Progenitor cell of endocrine pancreas (in vitro differentiated cells): ENCODE measurements around the gene CBR1. TPM values are rescaled to one million over a fixed set of nuclear protein-coding genes. Genes with fewer than 3 reads are reported as not detected.
A peak's percentile ranks its signal among the peaks of the same experiment; 100 is the strongest.

ENCODE experiments used
- DNase-seq: peaks from one replicate; pipeline ENCODE4 v3.0.0; 2021; ENCODE audit warnings: low spot score; ENCODE audit not compliant: unreplicated experiment
- H3K27ac Mint-ChIP-seq: 2 replicates; pipeline ENCODE4 v1.8.0; 2021; ENCODE audit warnings: mild to moderate bottlenecking, moderate library complexity, mixed read lengths
- H3K27me3 Mint-ChIP-seq: 2 replicates; pipeline ENCODE4 v1.8.0; 2021; ENCODE audit warnings: mixed read lengths
- H3K36me3 Mint-ChIP-seq: 2 replicates; pipeline ENCODE4 v1.8.0; 2022; ENCODE audit warnings: mixed read lengths; ENCODE audit not compliant: insufficient read depth
- H3K4me1 Mint-ChIP-seq: 2 replicates; pipeline ENCODE4 v1.8.0; 2021; ENCODE audit warnings: low read depth, mixed read lengths
- H3K4me3 Mint-ChIP-seq: 2 replicates; pipeline ENCODE4 v1.8.0; 2021; ENCODE audit warnings: low read depth, mild to moderate bottlenecking, moderate library complexity, mixed read lengths
- H3K9me3 Mint-ChIP-seq: 2 replicates; pipeline ENCODE4 v1.8.0; 2021; ENCODE audit warnings: low read depth, mixed read lengths
- CTCF ChIP-seq: fragments of 200-600 bp; sonication (generic); IDR thresholded peaks from one replicate; pipeline ENCODE4 v1.5.0; 2021; ENCODE audit warnings: antibody characterized with exemption, mild to moderate bottlenecking; ENCODE audit not compliant: unreplicated experiment
- total RNA-seq: library from RNA; stranded (reverse); gene quantifications from 2 replicates; pipeline ENCODE4 v1.2.1, GENCODE V29; 2021

The CBR1 gene
- total RNA-seq, 1 donor from 2014 or later, result 13.2 TPM

- Mint-ChIP-seq H3K9me3 (peaks cover 2% of the 10 kb centered on the region), H3K36me3 (no peaks in the 10 kb centered on the region), H3K27ac (peak overlapping the region; percentile 45), H3K27me3 (peaks cover 12% of the 10 kb centered on the region), H3K4me3 (no peak overlapping the region), H3K4me1 (peaks cover 7% of the 10 kb centered on the region)
- DNase-seq, result no peak
- TF ChIP-seq CTCF, result no peak
These were observed 41.4 kb downstream of the CBR1 start for GRCh38 chr21:36111238-36111637.

GRCh38 chr21:36113647-36114428 lies 44.0 kb downstream of the CBR1 start:
- Mint-ChIP-seq H3K27me3 (peaks cover 3% of the 10 kb centered on the region), H3K4me3 (no peak overlapping the region), H3K4me1 (peaks cover 7% of the 10 kb centered on the region), H3K9me3 (peaks cover 2% of the 10 kb centered on the region), H3K36me3 (no peaks in the 10 kb centered on the region), H3K27ac (no peak overlapping the region)
- TF ChIP-seq CTCF, result no peak
- DNase-seq, result no peak

GRCh38 chr21:36115138-36115730 lies 45.4 kb downstream of the CBR1 start:
- H3K4me1 Mint-ChIP-seq, result peaks cover 7% of the 10 kb centered on the region
- peaks cover 3% of the 10 kb centered on the region for H3K27me3 Mint-ChIP-seq
- H3K36me3 Mint-ChIP-seq, result no peaks in the 10 kb centered on the region
- no peak overlapping the region for H3K4me3 Mint-ChIP-seq
- no peak for DNase-seq
- H3K27ac Mint-ChIP-seq, result no peak overlapping the region
- no peaks in the 10 kb centered on the region for H3K9me3 Mint-ChIP-seq
- no peak for TF ChIP-seq CTCF

GRCh38 chr21:36117286-36117741 lies 47.5 kb downstream of the CBR1 start:
- DNase-seq, result no peak
- peaks cover 3% of the 10 kb centered on the region for H3K27me3 Mint-ChIP-seq
- no peak for TF ChIP-seq CTCF
- no peak overlapping the region for H3K4me3 Mint-ChIP-seq
- no peak overlapping the region for H3K27ac Mint-ChIP-seq
- peaks cover 7% of the 10 kb centered on the region for H3K4me1 Mint-ChIP-seq
- no peaks in the 10 kb centered on the region for H3K36me3 Mint-ChIP-seq
- H3K9me3 Mint-ChIP-seq, result no peaks in the 10 kb centered on the region

GRCh38 chr21:36120304-36120888 lies 50.6 kb downstream of the CBR1 start:
- Mint-ChIP-seq H3K9me3 (no peaks in the 10 kb centered on the region), H3K27ac (no peak overlapping the region), H3K4me1 (no peaks in the 10 kb centered on the region), H3K4me3 (no peak overlapping the region), H3K36me3 (no peaks in the 10 kb centered on the region), H3K27me3 (no peaks in the 10 kb centered on the region)
- DNase-seq, result no peak
- no peak for TF ChIP-seq CTCF
